WI38 (cell line): ENCODE results near the gene FAM83D.

Experiments used
- H3K4me3 ChIP-seq: 2 replicates; pipeline ENCODE4 v1.5.1; 2011; ENCODE audit warnings: low read depth, mild to moderate bottlenecking, control low read depth, low read length
- TF ChIP-seq, protein P1 (sequence below): IDR thresholded peaks from 2 replicates; pipeline ENCODE4 v1.5.1; 2012; ENCODE audit warnings: low read depth, mild to moderate bottlenecking, control low read depth, low read length

The FAM83D gene

GRCh38 chr20:38968090-38968489 is 41.9 kb downstream of the FAM83D start:
- TF ChIP-seq, protein P1, sequence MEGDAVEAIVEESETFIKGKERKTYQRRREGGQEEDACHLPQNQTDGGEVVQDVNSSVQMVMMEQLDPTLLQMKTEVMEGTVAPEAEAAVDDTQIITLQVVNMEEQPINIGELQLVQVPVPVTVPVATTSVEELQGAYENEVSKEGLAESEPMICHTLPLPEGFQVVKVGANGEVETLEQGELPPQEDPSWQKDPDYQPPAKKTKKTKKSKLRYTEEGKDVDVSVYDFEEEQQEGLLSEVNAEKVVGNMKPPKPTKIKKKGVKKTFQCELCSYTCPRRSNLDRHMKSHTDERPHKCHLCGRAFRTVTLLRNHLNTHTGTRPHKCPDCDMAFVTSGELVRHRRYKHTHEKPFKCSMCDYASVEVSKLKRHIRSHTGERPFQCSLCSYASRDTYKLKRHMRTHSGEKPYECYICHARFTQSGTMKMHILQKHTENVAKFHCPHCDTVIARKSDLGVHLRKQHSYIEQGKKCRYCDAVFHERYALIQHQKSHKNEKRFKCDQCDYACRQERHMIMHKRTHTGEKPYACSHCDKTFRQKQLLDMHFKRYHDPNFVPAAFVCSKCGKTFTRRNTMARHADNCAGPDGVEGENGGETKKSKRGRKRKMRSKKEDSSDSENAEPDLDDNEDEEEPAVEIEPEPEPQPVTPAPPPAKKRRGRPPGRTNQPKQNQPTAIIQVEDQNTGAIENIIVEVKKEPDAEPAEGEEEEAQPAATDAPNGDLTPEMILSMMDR = no peak

GRCh38 chr20:38969708-38970107 is 43.5 kb downstream of the FAM83D start:
- TF ChIP-seq, protein P1 = no peak

More at GRCh38 chr20:38968090-38968489, 41.9 kb downstream of the FAM83D start:
- H3K4me3 ChIP-seq = no peak overlapping the region

DNA sequence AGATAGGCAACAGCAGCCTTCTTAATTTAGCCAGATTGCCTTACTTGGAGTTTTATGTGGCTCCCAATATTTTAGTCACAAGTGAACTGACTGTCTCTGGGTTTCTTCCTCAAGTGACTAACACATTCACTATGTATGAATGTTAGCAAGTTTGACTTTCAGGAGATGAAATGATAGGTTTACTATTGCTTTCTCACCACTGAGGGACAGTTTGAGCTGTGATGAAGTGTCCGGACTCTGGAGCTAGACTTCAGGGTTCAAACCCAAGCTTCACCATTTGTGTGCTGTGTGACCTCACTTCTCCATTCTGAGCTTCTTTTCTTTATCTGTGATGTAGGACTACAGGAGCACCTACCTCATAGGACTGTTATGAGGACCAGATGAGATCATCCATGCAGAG is 44.1 kb downstream of the FAM83D start:
- TF ChIP-seq, protein P1 = no peak
- no peak overlapping the region for H3K4me3 ChIP-seq

More at GRCh38 chr20:38969708-38970107, 43.5 kb downstream of the FAM83D start:
- no peak overlapping the region for H3K4me3 ChIP-seq

GRCh38 chr20:38973107-38973506 is 46.9 kb downstream of the FAM83D start:
- no peak overlapping the region for H3K4me3 ChIP-seq
- TF ChIP-seq, protein P1 = no peak

DNA sequence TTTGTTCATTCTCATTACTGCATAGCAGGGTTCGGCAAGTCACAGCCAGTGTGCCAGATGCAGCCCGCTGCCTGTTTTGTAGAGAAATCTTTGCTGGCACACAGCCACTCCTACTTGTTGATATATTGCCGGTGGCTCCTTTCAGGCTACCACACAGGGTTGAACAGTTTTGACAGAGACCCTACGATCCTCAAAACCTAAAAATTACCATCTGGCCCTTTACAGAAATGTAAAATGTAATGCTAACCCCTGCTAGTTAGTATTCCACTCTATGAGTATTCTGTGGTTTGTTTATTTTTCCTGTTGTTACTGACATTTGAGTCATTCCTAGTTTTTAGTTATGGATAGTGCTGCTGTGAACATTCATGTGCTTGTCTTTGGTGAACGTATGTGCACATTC is 47.4 kb downstream of the FAM83D start:
- no peak overlapping the region for H3K4me3 ChIP-seq
- TF ChIP-seq, protein P1 = no peak

GRCh38 chr20:38975539-38976120 is 49.4 kb downstream of the FAM83D start:
- no peak overlapping the region for H3K4me3 ChIP-seq
- TF ChIP-seq, protein P1 = no peak

DNA sequence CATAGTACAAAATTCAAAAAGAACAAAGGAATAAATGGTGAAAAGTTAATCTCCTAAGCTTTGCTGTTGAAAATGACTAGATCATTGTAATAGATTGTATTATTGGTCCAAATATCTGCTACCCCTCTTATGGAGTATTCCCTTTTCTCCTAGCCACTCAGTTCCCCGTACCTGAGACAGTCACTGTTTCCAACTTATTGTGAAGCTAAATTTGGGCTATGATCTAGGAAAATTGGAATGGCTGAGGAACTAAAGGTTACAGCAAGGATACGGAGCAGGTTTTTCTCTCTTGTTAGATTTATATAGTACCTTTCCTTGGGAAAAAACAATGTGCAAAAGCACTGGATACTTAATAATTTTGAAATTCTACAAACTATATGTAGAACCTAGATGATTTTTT is 53.2 kb downstream of the FAM83D start:
- H3K4me3 ChIP-seq = no peak overlapping the region
- TF ChIP-seq, protein P1 = no peak
